GM18517 (cell line): ENCODE results near the gene TOR1A.

Experiments used
- ATAC-seq: cut with Tn5 transposase; IDR thresholded peaks from one replicate; pipeline ENCODE4 v1.9.1; 2021; ENCODE audit warnings: mild to moderate bottlenecking, moderate library complexity; ENCODE audit not compliant: unreplicated experiment

The TOR1A gene

GRCh38 chr9:129853614-129854013, 29.7 kb upstream of the TOR1A start:
- no peak for ATAC-seq

GRCh38 chr9:129852579-129852978, 28.6 kb upstream of the TOR1A start:
- ATAC-seq: no peak

GRCh38 chr9:129851821-129852220, 27.9 kb upstream of the TOR1A start:
- ATAC-seq: no peak

- ATAC-seq: no peak
These were observed 27.1 kb upstream of the TOR1A start for GRCh38 chr9:129850821-129851550.

GRCh38 chr9:129849901-129850300, 26.0 kb upstream of the TOR1A start:
- ATAC-seq: no peak

- no peak for ATAC-seq
These were observed 24.9 kb upstream of the TOR1A start for GRCh38 chr9:129848712-129849441.

GRCh38 chr9:129845373-129845772, 21.4 kb upstream of the TOR1A start:
- no peak for ATAC-seq

- no peak for ATAC-seq
These were observed 17.1 kb upstream of the TOR1A start for GRCh38 chr9:129841071-129841470.

GRCh38 chr9:129840034-129840433, 16.1 kb upstream of the TOR1A start:
- ATAC-seq: no peak

- no peak for ATAC-seq
These were observed 15.5 kb upstream of the TOR1A start for GRCh38 chr9:129839324-129840023.

GRCh38 chr9:129838707-129839259, 14.8 kb upstream of the TOR1A start:
- ATAC-seq: no peak

- no peak for ATAC-seq
These were observed 12.5 kb upstream of the TOR1A start for GRCh38 chr9:129836311-129837007.

GRCh38 chr9:129835860-129836223, 11.9 kb upstream of the TOR1A start:
- no peak for ATAC-seq

- peak; percentile 74 for ATAC-seq
These were observed 11.4 kb upstream of the TOR1A start, which contains the start of the genes C9orf78 and USP20 for GRCh38 chr9:129835128-129835859. Gene C9orf78, minus strand, starts transcription at chr9:129835275. Its CDS starts 54 bp downstream, at chr9:129835221. Gene USP20, plus strand, starts transcription at chr9:129835458. Its CDS starts 17,098 bp downstream, at chr9:129852556.

GRCh38 chr9:129834489-129835127, 10.7 kb upstream of the TOR1A start:
- ATAC-seq: peak; percentile 28

GRCh38 chr9:129832982-129833381, 9.0 kb upstream of the TOR1A start:
- no peak for ATAC-seq

GRCh38 chr9:129828969-129829368, 5.0 kb upstream of the TOR1A start:
- no peak for ATAC-seq

GRCh38 chr9:129828051-129828450, 4.1 kb upstream of the TOR1A start:
- ATAC-seq: no peak

- ATAC-seq: no peak
These were observed 2.8 kb upstream of the TOR1A start for GRCh38 chr9:129826759-129827158.

GRCh38 chr9:129826344-129826743, 2.4 kb upstream of the TOR1A start:
- no peak for ATAC-seq
